OCI-LY7 (cell line): ENCODE results near the gene GAB3. TPM values are rescaled to one million over a fixed set of nuclear protein-coding genes. Genes with fewer than 3 reads are reported as not detected.

Experiments
- BruUV-seq: library from RNA; stranded (reverse); fragments of 400-500 nt; replicated peaks from 2 replicates; lab custom pipeline; 2021; lab: Mats Ljungman, UMichigan
- CTCF ChIA-PET: fragments of 300-600 bp; sonication (Branson Sonifier 250); formaldehyde crosslinking; loops from one replicate; lab custom pipeline; 2022; ENCODE audit warnings: antibody characterized with exemption; ENCODE audit not compliant: unreplicated experiment; lab: Charles Lee
- POLR2A ChIA-PET: fragments of 300-600 bp; sonication (Branson Sonifier 250); formaldehyde crosslinking; loops from one replicate; lab custom pipeline; 2022; ENCODE audit warnings: antibody characterized with exemption; lab: Charles Lee
- DNase-seq: peaks from one replicate; pipeline ENCODE4 v3.0.0-alpha.2; 2015; ENCODE audit warnings: low spot score
- H2AFZ ChIP-seq: fragments of 200-600 bp; sonication (generic), shearing (Covaris generic); 2 replicates; pipeline ENCODE4 v1.6.1; 2014; ENCODE audit warnings: mild to moderate bottlenecking, antibody characterized with exemption, low read length, moderate library complexity
- H3K27ac ChIP-seq: fragments of 200-600 bp; sonication (generic); 2 replicates; pipeline ENCODE4 v1.5.1; 2014; ENCODE audit warnings: mixed run types, low read depth, mild to moderate bottlenecking, moderate library complexity, low read length, inconsistent platforms; ENCODE audit not compliant: poor library complexity, severe bottlenecking
- H3K36me3 ChIP-seq: fragments of 200-600 bp; sonication (generic); 2 replicates; pipeline ENCODE4 v1.6.1; 2014; ENCODE audit warnings: mild to moderate bottlenecking, antibody characterized with exemption, low read length, moderate library complexity, mixed read lengths; ENCODE audit not compliant: insufficient read depth
- H3K4me1 ChIP-seq: fragments of 200-600 bp; sonication (generic); 2 replicates; pipeline ENCODE4 v1.5.1; 2014; ENCODE audit warnings: mild to moderate bottlenecking, low read length; ENCODE audit not compliant: insufficient read depth, poor library complexity, severe bottlenecking
- H3K4me2 ChIP-seq: fragments of 200-600 bp; sonication (generic); 2 replicates; pipeline ENCODE4 v1.6.1; 2014; ENCODE audit warnings: mild to moderate bottlenecking, low read length
- H3K4me3 ChIP-seq: fragments of 200-600 bp; sonication (generic); 2 replicates; pipeline ENCODE4 v1.5.1; 2014; ENCODE audit warnings: mild to moderate bottlenecking, low read depth, low read length; ENCODE audit not compliant: poor library complexity, severe bottlenecking
- H3K79me2 ChIP-seq: fragments of 200-600 bp; sonication (generic); 2 replicates; pipeline ENCODE4 v1.6.1; 2016; ENCODE audit warnings: low read depth, mild to moderate bottlenecking, low read length, moderate library complexity, mixed read lengths; ENCODE audit not compliant: insufficient read depth
- H3K9me2 ChIP-seq: fragments of 200-600 bp; sonication (generic); 2 replicates; pipeline ENCODE4 v1.6.1; 2016; ENCODE audit warnings: mild to moderate bottlenecking, low read length, mixed read lengths; ENCODE audit not compliant: insufficient read depth
- H3K9me3 ChIP-seq: fragments of 200-600 bp; sonication (generic); 2 replicates; pipeline ENCODE4 v1.6.1; 2014; ENCODE audit warnings: mild to moderate bottlenecking, mixed run types, low read length, mixed read lengths
- H4K20me1 ChIP-seq: fragments of 200-600 bp; sonication (generic); 2 replicates; pipeline ENCODE4 v1.6.1; 2014; ENCODE audit warnings: mild to moderate bottlenecking, antibody characterized with exemption, low read length, moderate library complexity, mixed read lengths; ENCODE audit not compliant: insufficient read depth
- EZH2phosphoT487 ChIP-seq: fragments of 200-600 bp; sonication (generic); IDR thresholded peaks from 2 replicates; pipeline ENCODE4 v1.6.1; 2018; ENCODE audit warnings: low read depth, borderline replicate concordance, mild to moderate bottlenecking, mixed run types, antibody characterized with exemption, low read length, moderate library complexity, mixed read lengths
- intact Hi-C: fragments of 100-400 bp; cut with micrococcal nuclease; formaldehyde crosslinking; loops from one replicate; pipeline ENCODE4 v1.10.0; 2022; ENCODE audit not compliant: unreplicated experiment
- total RNA-seq, 2 experiments: library from RNA; depleted of rRNA in 1 of 2; stranded (reverse); fragments of >200 nt in 1 of 2; shearing (Covaris generic) in 1 of 2; gene quantifications; 2 replicates each; pipeline ENCODE4 v1.2.3, GENCODE V29; 2014 to 2022
- TF ChIP-seq, protein P1 (sequence below): fragments of 200-600 bp; sonication (generic); conservative IDR thresholded peaks from 2 replicates; pipeline ENCODE4 v1.5.1; 2014; ENCODE audit warnings: mild to moderate bottlenecking, antibody characterized with exemption, low read length, moderate library complexity, mixed read lengths

The GAB3 gene
- total RNA-seq, 2 experiments from 2014 or later, result 0.09 to 0.38 TPM

DNA sequence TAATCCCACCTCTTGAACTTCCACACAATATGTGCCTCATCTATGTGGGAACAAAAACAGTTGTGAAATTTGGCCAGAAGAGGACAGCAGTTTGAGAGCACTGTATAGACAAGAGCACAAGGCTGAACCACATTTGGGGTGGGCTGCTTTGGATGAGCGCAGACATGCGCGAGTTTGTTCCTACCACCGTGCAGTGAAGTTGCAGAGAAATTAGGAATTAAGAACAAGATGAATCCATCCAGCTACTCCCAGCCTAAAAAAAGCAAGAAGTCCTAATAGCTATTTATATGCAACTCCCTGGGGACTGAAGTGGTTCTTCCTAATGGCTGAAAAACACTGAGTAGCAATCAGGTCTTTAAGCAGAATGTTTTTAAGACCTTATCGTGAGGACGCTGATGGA is 1.0 kb downstream of the GAB3 start:
- Histone ChIP-seq H3K4me3 (no peak overlapping the region), H3K4me1 (peaks cover 3% of the 10 kb centered on the region), H3K27ac (no peak overlapping the region), H3K36me3 (no peaks in the 10 kb centered on the region), H3K9me2 (no peaks in the 10 kb centered on the region), H3K9me3 (no peaks in the 10 kb centered on the region), H2AFZ (no peak overlapping the region), H3K79me2 (no peaks in the 10 kb centered on the region), H4K20me1 (no peaks in the 10 kb centered on the region), H3K4me2 (peak overlapping the region; percentile 36; the same call in 1 of the 2 replicates)
- CTCF ChIA-PET, result no interaction called here
- no TSS peak for BruUV-seq
- TF ChIP-seq EZH2phosphoT487, result no peak
- TF ChIP-seq, protein P1, sequence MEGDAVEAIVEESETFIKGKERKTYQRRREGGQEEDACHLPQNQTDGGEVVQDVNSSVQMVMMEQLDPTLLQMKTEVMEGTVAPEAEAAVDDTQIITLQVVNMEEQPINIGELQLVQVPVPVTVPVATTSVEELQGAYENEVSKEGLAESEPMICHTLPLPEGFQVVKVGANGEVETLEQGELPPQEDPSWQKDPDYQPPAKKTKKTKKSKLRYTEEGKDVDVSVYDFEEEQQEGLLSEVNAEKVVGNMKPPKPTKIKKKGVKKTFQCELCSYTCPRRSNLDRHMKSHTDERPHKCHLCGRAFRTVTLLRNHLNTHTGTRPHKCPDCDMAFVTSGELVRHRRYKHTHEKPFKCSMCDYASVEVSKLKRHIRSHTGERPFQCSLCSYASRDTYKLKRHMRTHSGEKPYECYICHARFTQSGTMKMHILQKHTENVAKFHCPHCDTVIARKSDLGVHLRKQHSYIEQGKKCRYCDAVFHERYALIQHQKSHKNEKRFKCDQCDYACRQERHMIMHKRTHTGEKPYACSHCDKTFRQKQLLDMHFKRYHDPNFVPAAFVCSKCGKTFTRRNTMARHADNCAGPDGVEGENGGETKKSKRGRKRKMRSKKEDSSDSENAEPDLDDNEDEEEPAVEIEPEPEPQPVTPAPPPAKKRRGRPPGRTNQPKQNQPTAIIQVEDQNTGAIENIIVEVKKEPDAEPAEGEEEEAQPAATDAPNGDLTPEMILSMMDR, result no peak
- POLR2A ChIA-PET, result interaction anchor here (0.6 to 2.7 kb wide), 3 partner anchors 12 to 89 kb away, joined by 3 to 9 read pairs (median 3); no protein-coding TSS in a partner anchor
- DNase-seq, result no peak
- intact Hi-C loops, result loop anchor here (5.0 kb wide), 1 partner anchor 92 kb away; no protein-coding TSS in a partner anchor

GRCh38 chrX:154748712-154749339 is 2.1 kb downstream of the GAB3 start:
- H4K20me1 ChIP-seq, result no peaks in the 10 kb centered on the region
- H3K4me2 ChIP-seq, result no peak overlapping the region
- H3K79me2 ChIP-seq, result no peaks in the 10 kb centered on the region
- no peaks in the 10 kb centered on the region for H3K9me3 ChIP-seq
- DNase-seq, result peak; percentile 38
- H3K36me3 ChIP-seq, result no peaks in the 10 kb centered on the region
- intact Hi-C loops, result loop anchor here (5.0 kb wide), 1 partner anchor 93 kb away; no protein-coding TSS in a partner anchor
- BruUV-seq, result no TSS peak
- H3K27ac ChIP-seq, result no peak overlapping the region
- H3K4me1 ChIP-seq, result peaks cover 3% of the 10 kb centered on the region
- no peak overlapping the region for H3K4me3 ChIP-seq
- ChIA-PET CTCF (no interaction called here), POLR2A (no interaction called here)
- no peak overlapping the region for H2AFZ ChIP-seq
- no peaks in the 10 kb centered on the region for H3K9me2 ChIP-seq
- TF ChIP-seq EZH2phosphoT487, result no peak
- TF ChIP-seq, protein P1, result peak; percentile 77

DNA sequence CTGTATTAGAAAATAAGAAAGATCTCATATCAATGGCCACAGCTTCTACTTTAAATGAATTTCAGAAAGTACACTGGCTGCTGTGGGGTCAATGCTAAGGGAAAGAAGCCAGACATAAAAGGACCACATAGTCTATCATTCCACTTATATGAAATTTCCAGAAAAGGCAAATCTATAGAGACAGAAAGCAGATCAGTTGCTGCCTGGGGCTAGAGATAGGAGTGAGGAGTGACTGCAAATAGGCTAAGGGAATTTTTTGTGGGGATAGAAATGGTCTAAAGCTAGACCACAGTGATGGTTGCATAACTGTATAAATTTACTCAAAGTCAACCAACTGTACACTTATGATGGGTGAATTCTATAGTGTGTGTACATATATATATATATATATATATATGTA is 8.3 kb downstream of the GAB3 start:
- Histone ChIP-seq H4K20me1 (no peaks in the 10 kb centered on the region), H3K36me3 (no peaks in the 10 kb centered on the region), H2AFZ (no peak overlapping the region), H3K4me3 (no peak overlapping the region), H3K79me2 (no peaks in the 10 kb centered on the region), H3K4me1 (no peaks in the 10 kb centered on the region), H3K4me2 (no peak overlapping the region), H3K9me2 (no peaks in the 10 kb centered on the region), H3K27ac (no peak overlapping the region), H3K9me3 (no peaks in the 10 kb centered on the region)
- DNase-seq, result no peak
- TF ChIP-seq EZH2phosphoT487, result no peak
- TF ChIP-seq, protein P1, result no peak
- CTCF ChIA-PET, result no interaction called here
- no TSS peak for BruUV-seq
- intact Hi-C loops, result no loop called here
- POLR2A ChIA-PET, result interaction anchor here (0.9 kb wide), 1 partner anchor 11 kb away, joined by 3 read pairs; no protein-coding TSS in a partner anchor
